Fibroblast of mammary gland (primary cell): Measurements from ENCODE around the gene RAX2.

Experiments
- DNase-seq: peaks from one replicate; pipeline ENCODE4 v3.0.0-alpha.2; 2010; ENCODE audit warnings: low read depth
- H3K4me3 ChIP-seq: 2 replicates; pipeline ENCODE4 v1.5.1; 2011; ENCODE audit warnings: low read depth, mild to moderate bottlenecking, low read length, moderate library complexity; ENCODE audit not compliant: control insufficient read depth
- CTCF ChIP-seq: conservative IDR thresholded peaks from 2 replicates; pipeline ENCODE4 v1.5.1; 2011; ENCODE audit warnings: low read depth, low read length, inconsistent platforms; ENCODE audit not compliant: control insufficient read depth, insufficient read depth

RAX2 gene

GRCh38 chr19:3725640-3726310 is 46.3 kb downstream of the RAX2 start:
- DNase-seq: no peak
- no peak overlapping the region for H3K4me3 ChIP-seq
- no peak for TF ChIP-seq CTCF

- no peak for TF ChIP-seq CTCF
- H3K4me3 ChIP-seq: no peak overlapping the region
- no peak for DNase-seq
Observed at GRCh38 chr19:3725121-3725520, 46.9 kb downstream of the RAX2 start.

GRCh38 chr19:3723883-3724282 is 48.1 kb downstream of the RAX2 start:
- no peak for TF ChIP-seq CTCF
- DNase-seq: no peak

DNA sequence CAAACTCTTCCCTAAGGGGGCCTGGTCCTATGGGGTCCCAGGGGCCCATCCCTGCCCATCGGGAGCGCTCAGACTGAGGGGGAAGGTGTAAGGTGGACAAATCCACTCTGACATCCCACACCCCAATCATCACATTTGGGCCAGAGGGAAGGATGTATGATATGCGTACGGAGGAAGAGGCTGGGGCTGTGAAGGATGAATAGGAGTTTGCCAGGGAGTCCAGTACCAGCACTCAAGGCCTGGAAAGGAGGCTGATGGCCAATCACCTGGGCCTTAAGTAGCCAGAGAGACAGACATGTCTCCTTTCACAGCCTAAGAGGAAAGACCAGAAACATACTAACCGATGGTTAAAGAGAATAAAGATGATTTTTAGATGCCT is 48.9 kb downstream of the RAX2 start:
- no peak overlapping the region for H3K4me3 ChIP-seq
- no peak for TF ChIP-seq CTCF
- no peak for DNase-seq

More at GRCh38 chr19:3723883-3724282, 48.1 kb downstream of the RAX2 start:
- H3K4me3 ChIP-seq: no peak overlapping the region

- TF ChIP-seq CTCF: no peak
- DNase-seq: no peak
- no peak overlapping the region for H3K4me3 ChIP-seq
Observed at GRCh38 chr19:3722443-3723109, 49.5 kb downstream of the RAX2 start.

DNA sequence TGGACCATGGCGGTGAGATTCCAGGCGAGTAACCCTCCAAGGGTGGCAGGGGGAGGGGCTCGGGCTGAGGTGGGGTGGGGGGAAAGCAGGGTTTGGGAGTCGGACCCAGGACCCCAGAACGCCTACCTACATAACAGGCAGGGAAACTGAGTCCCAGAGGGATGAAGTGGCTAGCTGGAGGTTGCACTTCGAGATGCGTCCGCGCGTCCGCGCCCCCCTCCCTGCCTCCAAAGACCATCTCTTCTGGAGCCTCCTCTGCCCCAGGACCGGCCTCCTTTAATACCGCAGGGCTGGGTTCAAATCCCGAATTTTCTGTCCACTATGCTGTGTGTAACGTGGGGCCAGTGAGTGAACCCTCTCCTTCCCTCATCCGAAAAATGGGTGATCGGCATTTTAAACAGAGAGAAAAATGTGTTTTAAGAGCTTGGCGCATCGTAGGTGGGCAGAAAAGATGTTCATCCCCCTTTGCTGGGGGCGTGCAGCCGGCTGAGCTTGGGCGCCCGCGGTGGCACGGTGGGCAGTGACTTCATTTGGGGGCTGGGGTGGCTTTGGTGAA is 50.1 kb downstream of the RAX2 start:
- DNase-seq: no peak
- TF ChIP-seq CTCF: no peak
- no peak overlapping the region for H3K4me3 ChIP-seq
